Hepatocyte (in vitro differentiated cells): ENCODE results near the gene HDHD5.

Experiments
- EZH2 ChIP-seq: fragments of 200-600 bp; sonication (generic); IDR thresholded peaks from 2 replicates; pipeline ENCODE4 v1.6.1; 2016; ENCODE audit warnings: antibody characterized with exemption, mild to moderate bottlenecking, borderline replicate concordance
- TF ChIP-seq, protein P1 (sequence below): fragments of 200-600 bp; sonication (generic); IDR thresholded peaks from 2 replicates; pipeline ENCODE4 v1.5.1; 2016; ENCODE audit warnings: antibody characterized with exemption, mild to moderate bottlenecking; ENCODE audit not compliant: poor library complexity

- no peak for TF ChIP-seq EZH2
- TF ChIP-seq, protein P1, sequence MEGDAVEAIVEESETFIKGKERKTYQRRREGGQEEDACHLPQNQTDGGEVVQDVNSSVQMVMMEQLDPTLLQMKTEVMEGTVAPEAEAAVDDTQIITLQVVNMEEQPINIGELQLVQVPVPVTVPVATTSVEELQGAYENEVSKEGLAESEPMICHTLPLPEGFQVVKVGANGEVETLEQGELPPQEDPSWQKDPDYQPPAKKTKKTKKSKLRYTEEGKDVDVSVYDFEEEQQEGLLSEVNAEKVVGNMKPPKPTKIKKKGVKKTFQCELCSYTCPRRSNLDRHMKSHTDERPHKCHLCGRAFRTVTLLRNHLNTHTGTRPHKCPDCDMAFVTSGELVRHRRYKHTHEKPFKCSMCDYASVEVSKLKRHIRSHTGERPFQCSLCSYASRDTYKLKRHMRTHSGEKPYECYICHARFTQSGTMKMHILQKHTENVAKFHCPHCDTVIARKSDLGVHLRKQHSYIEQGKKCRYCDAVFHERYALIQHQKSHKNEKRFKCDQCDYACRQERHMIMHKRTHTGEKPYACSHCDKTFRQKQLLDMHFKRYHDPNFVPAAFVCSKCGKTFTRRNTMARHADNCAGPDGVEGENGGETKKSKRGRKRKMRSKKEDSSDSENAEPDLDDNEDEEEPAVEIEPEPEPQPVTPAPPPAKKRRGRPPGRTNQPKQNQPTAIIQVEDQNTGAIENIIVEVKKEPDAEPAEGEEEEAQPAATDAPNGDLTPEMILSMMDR: no peak
Measured at GRCh38 chr22:17116572-17117330, 42.3 kb downstream of the HDHD5 start.
